Tibial nerve (tissue), 4 donors: Measurements from ENCODE around the gene AGT. TPM values are rescaled to one million over a fixed set of nuclear protein-coding genes. Genes with fewer than 3 reads are reported as not detected.

Experiments used
- DNase-seq, 2 donors: peaks; one replicate each; pipeline ENCODE4 v3.0.0-alpha.2; 2019; ENCODE audit warnings: low spot score in 2 of 2
- H3K27ac ChIP-seq, 4 donors: fragments of 200-600 bp; sonication (generic) in 3 of 4; one replicate each; pipeline ENCODE4 v1.5.1; 2017 to 2019; ENCODE audit warnings: mild to moderate bottlenecking in 1 of 4
- H3K27me3 ChIP-seq, 2 donors: fragments of 200-600 bp; sonication (generic) in 1 of 2; one replicate each; pipeline versions ENCODE4 v1.5.1 to v1.6.0; 2017 to 2019
- H3K36me3 ChIP-seq, 3 donors: fragments of 200-600 bp; sonication (generic); one replicate each; pipeline ENCODE4 v1.5.1; 2018 to 2019
- H3K4me1 ChIP-seq, 4 donors: fragments of 200-600 bp; sonication (generic) in 3 of 4; one replicate each; pipeline ENCODE4 v1.5.1; 2017 to 2019
- H3K4me3 ChIP-seq, 4 donors: fragments of 200-600 bp; sonication (generic) in 3 of 4; one replicate each; pipeline ENCODE4 v1.5.1; 2017 to 2019; ENCODE audit warnings: mild to moderate bottlenecking in 1 of 4, moderate library complexity in 1 of 4
- H3K9me3 ChIP-seq, 4 donors: fragments of 200-600 bp; sonication (generic) in 3 of 4; one replicate each; pipeline ENCODE4 v1.5.1; 2017 to 2019
- EP300 ChIP-seq, 2 donors: sonication (generic); formaldehyde crosslinking; IDR thresholded peaks; one replicate each; pipeline ENCODE4 v1.6.1; 2017; ENCODE audit warnings: antibody characterized with exemption in 2 of 2, mild to moderate bottlenecking in 1 of 2
- POLR2A ChIP-seq, 2 donors: fragments of 450-650 bp; IDR thresholded peaks; one replicate each; pipeline ENCODE4 v1.6.1; 2017; ENCODE audit warnings: antibody characterized with exemption in 2 of 2, mild to moderate bottlenecking in 2 of 2, moderate library complexity in 2 of 2
- WGBS, 2 donors: methylation state at CpG; one replicate each; pipeline ENCODE4 v1.1.5; 2018; 5-methylcytosine and 5-hydroxymethylcytosine counted together
- total RNA-seq, 4 donors: library from RNA; depleted of rRNA; stranded (reverse); fragments of >200 nt; gene quantifications; one replicate each; pipeline ENCODE4 v1.1.0, GENCODE V29; 2016
- TF ChIP-seq, protein P1 (sequence below), 5 experiments: fragments of 200-600 bp in 3 of 5; fragments of 450-650 bp in 2 of 5; sonication (generic) in 3 of 5; IDR thresholded peaks; one replicate each; pipeline ENCODE4 v1.5.1; 2016 to 2019; ENCODE audit warnings: antibody characterized with exemption in 5 of 5, mild to moderate bottlenecking in 3 of 5, moderate library complexity in 2 of 5

The AGT gene
- total RNA-seq, 4 donors from 2014 or later, result 2.7 to 25.2 (median 7.0) TPM

DNA sequence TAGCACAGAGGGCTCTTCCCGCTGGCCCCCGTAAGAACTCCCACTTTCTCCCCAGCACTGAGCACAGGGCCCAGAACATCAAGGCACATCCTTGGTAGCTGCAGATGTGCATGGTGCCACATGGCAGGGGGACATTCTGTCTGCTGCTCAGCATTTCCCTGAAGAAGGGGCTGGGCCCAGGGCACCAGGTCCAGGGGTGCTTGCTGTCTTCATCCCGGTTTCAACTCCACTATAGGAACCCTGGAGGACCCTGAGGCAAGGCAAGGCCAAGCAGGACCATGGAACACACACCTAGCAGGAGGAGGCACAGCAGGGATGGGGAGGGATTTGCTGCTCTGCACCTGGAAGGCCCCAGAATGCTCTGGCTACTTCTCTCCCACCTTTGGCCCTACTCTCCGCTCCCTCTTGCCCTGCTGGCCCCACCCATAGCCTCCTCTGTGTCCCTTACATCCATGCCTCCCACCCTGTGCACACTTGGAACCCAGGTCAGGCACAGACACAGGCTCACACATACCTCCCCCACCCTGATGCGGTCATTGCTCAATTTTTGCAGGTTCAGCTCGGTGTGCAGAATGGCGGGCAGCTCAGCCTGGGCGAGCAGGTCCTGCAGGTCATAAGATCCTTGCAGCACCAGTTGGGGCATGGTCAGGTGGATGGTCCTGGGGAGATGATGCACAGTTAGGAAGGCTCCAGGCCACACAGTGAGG lies 10.1 kb downstream of the AGT start:
- Histone ChIP-seq H3K4me1 (no peaks in the 10 kb centered on the region), H3K4me3 (no peak overlapping the region), H3K27ac (no peak overlapping the region), H3K27me3 (no peaks in the 10 kb centered on the region), H3K36me3 (no peaks in the 10 kb centered on the region), H3K9me3 (no peaks in the 10 kb centered on the region)
- TF ChIP-seq, protein P1, sequence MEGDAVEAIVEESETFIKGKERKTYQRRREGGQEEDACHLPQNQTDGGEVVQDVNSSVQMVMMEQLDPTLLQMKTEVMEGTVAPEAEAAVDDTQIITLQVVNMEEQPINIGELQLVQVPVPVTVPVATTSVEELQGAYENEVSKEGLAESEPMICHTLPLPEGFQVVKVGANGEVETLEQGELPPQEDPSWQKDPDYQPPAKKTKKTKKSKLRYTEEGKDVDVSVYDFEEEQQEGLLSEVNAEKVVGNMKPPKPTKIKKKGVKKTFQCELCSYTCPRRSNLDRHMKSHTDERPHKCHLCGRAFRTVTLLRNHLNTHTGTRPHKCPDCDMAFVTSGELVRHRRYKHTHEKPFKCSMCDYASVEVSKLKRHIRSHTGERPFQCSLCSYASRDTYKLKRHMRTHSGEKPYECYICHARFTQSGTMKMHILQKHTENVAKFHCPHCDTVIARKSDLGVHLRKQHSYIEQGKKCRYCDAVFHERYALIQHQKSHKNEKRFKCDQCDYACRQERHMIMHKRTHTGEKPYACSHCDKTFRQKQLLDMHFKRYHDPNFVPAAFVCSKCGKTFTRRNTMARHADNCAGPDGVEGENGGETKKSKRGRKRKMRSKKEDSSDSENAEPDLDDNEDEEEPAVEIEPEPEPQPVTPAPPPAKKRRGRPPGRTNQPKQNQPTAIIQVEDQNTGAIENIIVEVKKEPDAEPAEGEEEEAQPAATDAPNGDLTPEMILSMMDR (IDR thresholded peaks at IDR 0.05), result no peak
- no peak for TF ChIP-seq POLR2A (IDR thresholded peaks at IDR 0.05)
- no peak for TF ChIP-seq EP300 (IDR thresholded peaks at IDR 0.05)
- WGBS, 2 donors, result 95% methylated on average over 8 of the region's 8 CpGs
- no peak for DNase-seq

DNA sequence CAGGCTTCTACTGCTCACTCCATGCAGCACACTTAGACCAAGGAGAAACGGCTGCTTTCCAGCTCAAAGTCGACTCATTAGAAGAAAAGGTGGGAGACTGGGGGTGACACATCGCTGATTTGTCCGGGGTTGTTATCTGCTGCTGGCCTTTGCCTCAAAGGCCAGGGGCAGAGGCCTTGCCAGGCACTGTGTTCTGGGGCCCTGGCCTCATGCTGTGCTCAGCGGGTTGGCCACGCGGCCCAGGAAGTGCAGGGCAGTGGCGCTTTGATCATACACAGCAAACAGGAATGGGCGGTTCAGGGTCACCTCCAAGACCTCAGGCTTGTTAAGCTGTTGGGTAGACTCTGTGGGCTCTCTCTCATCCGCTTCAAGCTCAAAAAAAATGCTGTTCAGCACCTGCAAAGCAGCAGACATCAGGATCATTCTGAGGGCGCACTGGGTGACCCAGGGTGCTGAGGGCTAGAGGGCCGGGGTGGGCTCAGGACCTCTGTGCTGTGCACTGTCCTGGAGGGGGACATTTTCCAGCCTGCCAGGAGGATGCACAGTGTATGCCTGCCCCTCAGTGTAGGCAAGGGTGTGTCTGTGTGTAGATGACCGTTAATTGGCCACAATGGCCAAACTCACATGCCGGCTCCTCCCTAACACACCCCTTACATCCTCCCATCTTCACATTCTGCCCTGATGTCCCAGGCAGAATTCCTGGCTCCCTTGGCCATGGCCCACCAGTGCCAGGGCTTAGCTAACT lies 10.8 kb downstream of the AGT start:
- H3K27ac ChIP-seq, result no peak overlapping the region
- WGBS, 2 donors, result 74 to 84% methylated on average over 13 to 14 of the region's 14 CpGs
- no peak for DNase-seq
- no peak overlapping the region for H3K4me3 ChIP-seq
- TF ChIP-seq POLR2A (IDR thresholded peaks at IDR 0.05), result no peak
- no peak for TF ChIP-seq EP300 (IDR thresholded peaks at IDR 0.05)
- TF ChIP-seq, protein P1 (IDR thresholded peaks at IDR 0.05), result no peak
- H3K4me1 ChIP-seq, result no peaks in the 10 kb centered on the region
- H3K36me3 ChIP-seq, result no peaks in the 10 kb centered on the region
- H3K27me3 ChIP-seq, result no peaks in the 10 kb centered on the region
- H3K9me3 ChIP-seq, result no peaks in the 10 kb centered on the region

DNA sequence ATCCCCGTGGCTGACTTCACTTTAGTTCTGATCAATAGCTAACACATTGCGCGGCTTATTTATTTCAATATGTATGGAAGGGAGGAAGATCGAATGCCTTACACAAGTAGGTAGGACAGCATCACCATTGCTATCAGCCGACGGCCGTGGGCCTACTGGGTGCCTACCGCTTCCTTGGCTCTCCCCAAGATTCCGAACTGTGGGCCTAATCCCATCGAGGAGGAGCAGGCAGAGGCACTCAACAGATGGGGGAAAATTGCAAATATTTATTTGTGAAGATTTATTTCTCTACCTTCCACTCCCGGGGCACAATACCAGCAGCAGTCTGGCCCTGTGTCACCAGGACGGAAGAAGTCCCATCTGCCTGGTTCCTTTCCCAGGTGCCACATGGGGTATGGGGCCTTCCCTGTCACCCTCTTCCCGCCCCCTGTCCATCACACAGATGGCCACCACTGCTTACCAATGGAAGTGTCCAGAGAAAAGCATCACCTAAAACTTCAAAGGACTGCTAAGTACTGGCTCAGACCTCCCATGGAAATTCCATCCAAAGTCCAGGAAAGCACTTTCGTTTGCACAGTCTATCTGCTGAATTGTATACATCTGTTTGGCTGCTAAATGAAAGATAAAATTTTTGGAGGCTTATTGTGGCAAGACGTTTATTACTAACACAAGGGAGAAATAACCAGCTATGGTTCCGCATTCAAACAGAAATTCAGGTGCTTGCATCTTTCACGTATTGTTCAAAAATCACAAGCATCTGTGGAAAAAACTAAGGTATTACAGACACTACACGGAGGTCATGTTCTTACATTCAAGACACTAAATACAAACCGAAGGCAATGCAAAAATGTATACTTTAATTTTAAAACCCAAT lies 11.8 kb downstream of the AGT start:
- Histone ChIP-seq H3K27me3 (no peaks in the 10 kb centered on the region), H3K4me1 (no peaks in the 10 kb centered on the region), H3K36me3 (no peaks in the 10 kb centered on the region), H3K9me3 (no peaks in the 10 kb centered on the region), H3K4me3 (no peak overlapping the region), H3K27ac (no peak overlapping the region)
- DNase-seq, result no peak
- 88 to 91% methylated on average over 19 of the region's 19 CpGs for WGBS, 2 donors
- TF ChIP-seq EP300 (IDR thresholded peaks at IDR 0.05) (no peak), POLR2A (IDR thresholded peaks at IDR 0.05) (no peak)
- TF ChIP-seq, protein P1 (IDR thresholded peaks at IDR 0.05), result no peak

DNA sequence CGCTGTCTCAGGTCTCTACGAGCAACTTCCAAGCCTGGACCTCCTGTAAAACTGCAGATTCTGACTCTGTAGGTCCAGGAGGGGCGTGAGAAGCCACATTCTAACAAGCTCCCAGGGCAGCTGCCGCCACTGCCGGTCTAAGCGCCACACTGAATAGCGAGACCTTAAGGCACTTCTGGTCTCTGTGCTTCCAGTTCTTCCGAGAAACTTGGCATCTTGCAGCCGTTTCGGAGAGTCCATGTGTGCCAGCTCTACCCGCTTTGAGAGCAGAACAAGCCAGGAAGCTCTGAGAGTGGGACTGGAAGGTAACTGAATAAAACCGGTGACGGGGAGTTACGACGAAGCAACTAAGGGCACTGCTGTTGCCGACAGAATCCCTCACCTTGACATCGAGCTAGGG lies 12.5 kb downstream of the AGT start:
- H3K36me3 ChIP-seq, result no peaks in the 10 kb centered on the region
- TF ChIP-seq POLR2A (IDR thresholded peaks at IDR 0.05), result no peak
- TF ChIP-seq EP300 (IDR thresholded peaks at IDR 0.05), result no peak
- TF ChIP-seq, protein P1 (IDR thresholded peaks at IDR 0.05), result no peak
- H3K4me1 ChIP-seq, result no peaks in the 10 kb centered on the region
- no peaks in the 10 kb centered on the region for H3K27me3 ChIP-seq
- H3K9me3 ChIP-seq, result no peaks in the 10 kb centered on the region
- 86 to 90% methylated on average over 17 of the region's 17 CpGs for WGBS, 2 donors
- H3K4me3 ChIP-seq, result no peak overlapping the region
- no peak overlapping the region for H3K27ac ChIP-seq
- no peak for DNase-seq
